GM19468 (cell line): Measurements from ENCODE around the gene LAMA4.

Experiments used
- ATAC-seq: cut with Tn5 transposase; IDR thresholded peaks from one replicate; pipeline ENCODE4 v1.9.1; 2021; ENCODE audit warnings: mild to moderate bottlenecking, moderate library complexity, moderate number of reproducible peaks; ENCODE audit not compliant: unreplicated experiment; ENCODE audit errors: extremely low read depth

Gene LAMA4

DNA sequence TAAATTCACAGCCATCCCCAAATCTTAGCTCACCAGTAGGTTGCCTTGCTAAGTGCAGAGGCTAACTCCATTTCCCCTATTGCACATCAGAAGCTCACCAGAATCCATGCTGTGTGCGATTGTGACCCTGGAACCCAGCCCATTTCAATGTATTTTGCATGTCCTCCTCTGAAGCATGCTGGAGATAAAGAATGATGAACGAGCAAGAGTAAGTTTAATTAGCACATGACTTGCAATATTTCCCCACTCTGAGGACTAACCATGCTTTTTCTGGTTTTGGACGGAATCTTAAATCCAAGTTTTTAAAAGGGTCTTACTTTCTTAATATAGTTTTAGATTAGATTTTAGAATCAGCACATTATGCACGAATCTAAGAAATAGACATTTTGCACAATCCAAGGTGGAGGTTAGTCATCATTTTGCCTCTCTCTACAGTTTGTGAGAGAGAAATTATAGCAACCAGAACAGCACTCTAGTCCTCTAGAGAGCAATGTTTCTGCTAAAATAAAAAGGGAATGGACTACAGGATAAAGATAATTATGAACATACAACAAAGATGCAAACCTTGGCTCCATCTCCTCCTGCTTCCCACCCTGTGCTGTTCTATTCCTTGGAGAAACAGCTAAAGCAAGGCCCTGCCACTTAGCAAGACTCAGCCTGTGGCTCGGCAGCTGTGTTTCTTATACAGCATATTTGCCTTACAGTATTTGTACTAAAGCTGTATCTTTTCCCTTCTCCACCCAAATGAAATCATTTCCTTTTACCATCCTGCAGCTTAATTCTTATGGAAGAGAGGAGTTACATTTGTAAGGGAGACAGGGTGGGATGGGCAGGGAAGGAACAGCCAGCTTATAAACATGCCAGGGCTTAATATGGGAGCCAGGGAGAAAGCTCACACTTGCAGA is 24.9 kb upstream of the LAMA4 start:
- no peak for ATAC-seq

DNA sequence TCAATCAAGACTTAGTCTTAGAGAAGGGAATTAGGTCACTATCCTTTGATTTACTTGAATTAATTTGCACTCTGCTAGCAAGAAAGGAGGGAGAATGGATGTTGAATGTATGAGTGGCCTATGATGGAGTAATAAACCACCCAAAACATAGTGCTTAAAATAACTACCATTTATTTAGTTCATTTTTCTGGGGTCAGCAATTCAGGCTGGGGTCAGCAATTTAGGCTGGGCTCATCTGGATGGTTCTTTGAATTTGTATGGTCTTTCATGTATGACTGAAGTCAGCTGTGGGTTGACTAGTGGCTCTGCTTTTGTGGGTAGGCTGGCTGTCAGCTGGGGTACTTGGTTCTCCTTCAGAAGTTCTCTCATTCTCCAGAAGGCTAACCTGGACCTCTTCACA is 21.0 kb upstream of the LAMA4 start:
- ATAC-seq = no peak

DNA sequence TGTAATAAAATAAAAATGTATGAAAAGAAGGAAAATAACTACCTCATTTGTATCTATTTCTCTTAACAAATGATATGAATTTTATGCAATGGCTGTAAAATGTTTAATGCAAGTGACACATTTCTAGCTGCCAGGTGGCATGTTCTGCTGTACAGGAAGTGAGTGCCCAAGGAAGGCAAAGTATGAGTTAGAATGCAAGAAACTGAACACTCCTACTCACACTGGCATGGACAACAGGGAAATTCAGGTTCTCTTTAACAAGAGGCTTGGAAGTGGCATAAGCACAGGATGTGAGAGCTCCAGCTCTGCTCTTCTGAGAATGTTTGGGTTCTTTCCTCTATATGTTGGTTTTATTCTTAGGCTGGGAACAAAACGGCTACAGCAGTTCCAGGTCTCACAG is 20.4 kb upstream of the LAMA4 start:
- no peak for ATAC-seq

DNA sequence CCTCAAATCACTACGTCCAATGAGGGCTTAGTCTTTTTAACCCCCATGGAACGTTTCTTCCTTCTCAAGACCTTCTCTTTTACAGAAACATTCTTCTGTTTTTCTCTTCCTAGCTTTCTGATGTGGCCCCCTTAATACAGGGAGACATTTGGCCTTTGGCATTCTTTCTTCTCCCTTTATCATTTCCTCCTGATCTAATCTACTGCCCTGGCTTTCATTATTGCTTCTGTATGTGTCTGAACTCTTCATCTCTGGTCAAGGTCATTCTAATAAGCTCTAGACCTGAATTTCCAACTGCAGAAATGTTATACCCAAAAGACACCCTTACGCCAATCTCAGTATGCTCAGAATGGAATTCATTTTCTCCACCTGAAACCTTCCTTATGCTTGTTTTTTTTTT is 18.4 kb upstream of the LAMA4 start:
- ATAC-seq = no peak

DNA sequence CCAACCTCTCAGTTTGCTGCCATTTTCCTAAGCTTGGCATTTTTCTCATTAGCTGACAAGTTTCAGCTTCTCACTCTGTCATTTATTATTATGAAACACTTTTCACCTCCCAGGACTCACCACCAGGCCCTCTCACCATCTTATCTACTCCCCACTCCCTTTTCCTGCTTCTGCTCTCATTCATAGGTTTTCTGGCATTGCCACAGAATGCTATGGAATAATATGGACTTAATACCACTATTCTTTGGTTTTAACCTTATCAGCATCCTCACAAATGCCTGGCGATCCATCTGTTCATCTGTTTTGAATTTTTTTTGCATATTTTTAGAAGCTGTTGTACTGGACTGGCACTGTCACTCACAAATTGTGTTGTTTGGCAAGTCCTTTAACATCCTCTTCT is 16.4 kb upstream of the LAMA4 start:
- ATAC-seq = no peak

DNA sequence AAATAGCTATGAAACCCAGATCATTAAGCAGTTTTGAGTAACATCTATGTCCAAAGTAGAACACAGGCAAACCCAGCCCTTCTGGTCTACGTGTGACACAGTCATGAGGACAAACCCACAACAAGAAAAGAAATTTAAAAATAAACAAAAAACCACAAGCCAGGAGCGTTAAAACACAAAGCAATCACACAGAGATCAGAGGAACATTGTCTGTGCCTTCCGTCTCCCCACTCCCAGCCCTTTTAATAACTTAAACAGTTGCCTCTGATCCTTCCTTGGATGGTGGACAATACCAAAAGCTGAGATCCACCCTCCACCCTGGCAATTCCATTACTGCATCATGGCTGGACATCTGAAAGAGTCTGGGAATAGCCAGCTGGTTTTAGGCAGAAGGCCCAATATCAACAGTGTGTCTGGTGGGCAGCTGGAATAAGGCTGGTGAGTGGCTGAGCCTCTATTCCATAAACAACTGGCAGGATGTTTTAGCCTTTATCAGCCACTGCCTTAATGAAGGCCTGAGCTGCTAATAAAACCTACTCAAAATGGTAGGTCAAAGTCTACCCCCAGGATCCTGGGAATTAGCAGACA is 15.7 kb upstream of the LAMA4 start:
- ATAC-seq = no peak

DNA sequence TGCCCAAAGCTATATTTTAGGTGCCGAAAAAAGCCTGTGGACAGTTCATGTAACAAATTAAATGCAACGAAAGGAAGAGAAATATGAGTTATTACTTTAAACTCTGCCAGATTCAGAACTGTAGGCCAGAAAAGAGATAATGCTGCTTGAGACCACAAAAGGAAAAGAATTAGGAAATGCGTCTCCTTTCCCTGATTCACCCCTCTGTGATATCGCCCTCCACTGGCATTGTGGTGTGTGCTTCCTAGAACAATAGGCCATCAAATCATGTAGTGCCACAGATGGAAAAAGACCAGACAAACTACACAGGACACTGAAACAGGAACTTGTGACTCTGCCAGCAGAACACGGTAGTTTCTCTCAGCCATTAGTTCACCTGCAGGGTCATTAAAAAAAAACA is 14.7 kb upstream of the LAMA4 start:
- ATAC-seq = no peak

DNA sequence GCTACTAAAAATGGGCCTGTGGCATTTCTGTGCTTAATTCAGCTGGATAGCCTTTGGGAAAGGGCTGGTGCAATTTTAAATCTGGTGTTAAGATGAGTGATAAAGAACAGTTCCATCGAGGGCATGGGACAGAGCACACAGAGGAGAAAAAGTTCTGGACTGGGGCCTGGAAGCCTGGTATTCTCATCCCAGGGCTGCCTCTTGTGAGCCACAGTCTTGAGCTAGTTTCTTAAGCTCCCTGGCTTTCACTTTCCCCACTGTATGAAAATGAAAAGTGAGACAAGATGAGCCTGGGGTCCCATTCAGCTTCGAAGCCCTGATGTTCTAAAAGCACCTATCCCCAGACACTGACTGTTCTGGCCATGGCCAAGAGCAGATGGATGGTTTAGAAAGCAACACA is 14.3 kb upstream of the LAMA4 start:
- ATAC-seq = no peak

DNA sequence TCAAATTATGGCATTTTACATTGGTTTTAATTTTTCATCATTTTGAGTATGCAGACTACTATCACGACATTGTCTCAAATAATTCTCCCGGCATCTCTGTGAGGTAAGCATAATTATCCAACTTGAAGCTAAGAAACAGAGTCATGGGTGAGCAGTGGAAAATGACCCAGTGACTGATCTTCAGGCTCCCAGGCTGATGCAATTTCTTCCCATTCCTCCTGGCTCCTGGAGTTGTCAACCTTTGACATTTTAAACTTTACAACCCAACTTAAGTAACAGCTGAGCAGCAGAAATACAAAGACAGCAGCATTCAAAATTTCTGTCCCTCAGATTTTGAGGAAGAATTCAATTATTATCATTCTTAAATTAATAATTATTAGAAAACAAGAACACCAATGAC is 13.7 kb upstream of the LAMA4 start:
- no peak for ATAC-seq

DNA sequence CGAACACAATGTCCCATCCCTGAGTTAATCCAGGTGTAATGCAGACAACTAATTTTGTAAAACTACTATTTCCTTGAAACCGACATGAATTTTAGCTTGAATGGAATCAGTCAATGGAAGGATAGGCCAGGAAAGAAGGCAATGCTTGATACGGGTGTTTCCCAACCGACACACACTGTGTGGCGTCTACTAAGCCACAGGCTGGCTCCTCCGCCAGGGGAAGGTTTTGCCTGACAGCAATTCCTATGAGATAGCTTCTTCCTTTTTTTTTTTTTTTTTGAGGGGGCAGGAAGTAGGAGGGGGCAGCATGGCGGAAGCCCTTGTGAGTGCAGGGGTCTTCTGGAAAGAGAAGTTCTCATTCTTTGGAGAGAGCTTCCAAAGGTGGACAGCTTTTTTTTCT is 12.0 kb upstream of the LAMA4 start:
- no peak for ATAC-seq

DNA sequence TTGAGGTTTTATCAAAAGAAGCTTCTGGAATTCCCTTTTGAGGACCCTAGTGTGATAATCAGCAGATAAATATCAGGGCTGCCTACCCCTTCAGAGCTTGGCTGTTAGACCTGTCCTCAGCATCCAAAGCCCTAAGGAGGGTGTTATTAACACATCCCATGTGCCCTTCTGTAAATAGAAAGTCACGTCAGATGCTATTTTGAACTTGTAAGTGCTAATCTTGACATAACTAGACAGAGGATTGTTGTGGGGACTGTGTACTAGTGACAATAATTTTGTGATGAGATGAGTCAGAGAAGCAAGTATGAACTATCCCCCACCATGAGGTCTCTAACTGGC is 4.9 kb upstream of the LAMA4 start:
- no peak for ATAC-seq

DNA sequence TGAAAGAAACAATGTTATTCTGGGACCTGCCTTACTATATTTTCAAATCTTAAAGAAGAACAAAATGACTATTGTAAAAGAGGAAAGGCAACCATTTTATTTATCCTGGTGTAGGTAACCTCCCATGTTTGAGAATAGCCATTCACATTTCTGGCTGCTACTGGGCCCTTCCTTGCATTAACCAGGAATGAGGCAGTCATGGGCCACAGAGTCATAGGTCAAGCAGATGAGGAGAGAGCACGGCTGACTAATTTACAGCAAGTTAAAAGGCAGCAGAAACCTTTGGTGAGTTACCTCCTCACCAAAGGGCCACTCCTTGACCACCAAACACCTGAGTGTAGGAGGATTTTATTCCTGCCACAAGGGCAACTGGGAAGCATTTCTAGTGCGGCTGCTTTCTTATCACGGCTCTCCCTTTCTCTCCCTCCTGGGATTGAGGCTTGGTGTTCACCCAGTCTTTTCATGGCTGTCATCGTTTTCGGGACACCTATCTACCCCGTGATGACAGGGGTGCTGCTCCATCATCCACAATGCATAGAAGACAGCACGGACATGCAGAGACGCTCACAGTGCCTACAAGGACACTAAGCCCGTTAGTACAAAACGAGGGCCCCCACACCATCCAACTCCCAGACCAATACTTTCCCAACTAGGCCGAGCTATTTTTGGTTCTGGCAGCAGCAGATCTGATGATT is 4.4 kb upstream of the LAMA4 start:
- no peak for ATAC-seq

DNA sequence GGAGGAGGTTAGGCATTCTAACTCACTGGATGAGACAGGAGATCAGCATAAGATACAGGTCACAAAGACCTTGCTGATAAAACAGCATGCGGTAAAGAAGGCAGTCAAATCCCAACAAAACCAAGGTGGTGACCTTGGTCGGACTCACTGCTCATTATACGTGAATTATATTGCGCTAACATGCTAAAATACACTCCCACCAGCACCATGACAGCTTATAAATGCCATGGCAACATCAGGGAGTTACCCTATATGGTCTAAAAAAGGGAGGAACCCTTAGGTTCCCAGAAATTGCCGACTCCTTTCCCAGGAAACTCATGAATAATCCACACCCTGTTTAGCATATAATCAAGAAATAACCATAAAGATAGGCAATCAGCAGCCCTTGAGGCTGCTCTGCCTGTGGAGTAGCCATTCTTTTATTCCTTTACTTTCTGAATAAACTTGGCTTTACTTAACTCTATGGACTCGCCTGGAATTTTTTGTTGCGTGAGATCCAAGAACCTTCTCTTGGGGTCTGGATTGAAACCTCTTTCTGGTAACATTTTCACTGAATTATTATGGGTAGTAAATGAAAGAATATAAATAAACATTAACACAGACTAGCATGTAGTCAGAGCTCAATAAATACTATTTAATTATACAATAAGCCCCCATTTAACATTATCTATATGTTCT is 3.0 kb upstream of the LAMA4 start:
- no peak for ATAC-seq

DNA sequence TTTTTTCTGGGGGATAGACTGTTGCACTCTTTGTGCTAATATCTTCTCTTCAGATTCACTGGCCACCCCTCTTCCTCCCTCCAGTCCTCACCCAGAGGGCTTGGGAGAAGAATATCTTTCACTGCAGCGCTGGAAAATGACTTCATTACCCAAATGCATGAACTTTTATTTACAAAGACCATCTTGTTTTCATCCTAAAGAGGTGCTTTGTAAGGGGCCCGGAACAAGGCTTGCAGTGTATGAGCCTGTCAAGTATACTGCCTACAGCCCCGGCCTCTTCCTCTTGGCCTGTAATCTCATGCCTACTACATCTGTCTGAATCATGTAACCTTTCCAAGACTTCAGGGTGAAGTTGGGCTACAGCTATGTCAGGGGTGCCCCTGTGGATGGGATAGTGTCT is 554 bp upstream of the LAMA4 start:
- ATAC-seq = no peak

DNA sequence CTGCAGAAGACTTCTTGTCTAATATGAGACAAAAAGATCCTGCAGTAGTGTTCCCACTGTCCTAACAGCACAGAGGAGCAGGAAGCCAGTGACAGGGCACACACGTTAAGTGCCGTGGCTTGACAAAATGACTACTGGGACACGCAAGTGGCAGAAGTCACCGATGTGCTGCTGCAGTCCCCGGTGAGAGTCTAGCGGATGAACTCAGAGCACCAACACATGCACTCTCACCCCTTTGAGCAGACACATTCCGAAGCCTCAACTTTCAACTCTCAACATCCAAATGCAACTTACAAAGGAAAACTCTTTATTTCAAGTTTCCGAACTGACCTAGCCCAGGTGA is 898 bp downstream of the LAMA4 start:
- no peak for ATAC-seq

DNA sequence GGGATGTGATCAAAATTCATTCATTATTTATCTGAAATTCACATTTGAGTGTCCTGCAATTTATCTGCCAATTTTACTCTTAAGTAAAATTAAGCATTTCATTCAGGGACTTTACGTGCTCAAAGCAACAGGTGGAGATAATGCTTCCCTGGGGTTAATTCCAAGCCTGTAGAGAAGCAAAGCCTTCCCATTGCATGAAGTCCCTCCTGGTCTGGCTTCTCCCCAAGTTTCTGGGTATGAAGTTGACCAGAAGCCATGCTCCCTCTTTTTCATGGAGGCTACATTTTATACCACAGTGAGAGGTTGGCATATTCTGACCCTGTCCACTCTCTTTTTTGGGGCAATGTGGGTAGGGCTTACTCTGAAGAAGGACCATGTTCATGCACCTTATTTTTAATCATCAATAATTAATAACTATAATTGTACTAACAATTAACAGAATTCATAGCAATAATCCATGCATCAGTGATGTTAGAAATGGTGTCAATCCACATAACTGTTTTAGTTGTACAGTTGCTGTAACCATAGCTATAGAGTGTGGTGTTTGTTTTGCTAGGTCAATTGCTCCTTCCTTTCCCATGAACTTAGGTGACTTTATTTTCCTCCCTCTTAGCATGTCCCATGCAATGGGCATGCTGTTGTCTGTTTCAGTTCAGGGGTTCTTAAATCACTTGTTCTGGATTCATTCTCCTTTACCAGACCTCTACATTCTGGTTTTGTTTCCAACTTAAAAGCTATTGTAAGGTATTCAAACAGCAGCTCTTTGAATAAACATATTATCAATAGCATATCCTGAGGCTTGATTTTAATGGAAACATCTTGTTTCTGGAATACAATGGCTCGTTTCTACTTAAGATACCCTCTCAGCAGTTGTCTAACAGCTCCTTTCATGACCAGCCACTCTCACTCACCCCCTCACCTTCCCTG is 1.5 kb downstream of the LAMA4 start:
- ATAC-seq = no peak

DNA sequence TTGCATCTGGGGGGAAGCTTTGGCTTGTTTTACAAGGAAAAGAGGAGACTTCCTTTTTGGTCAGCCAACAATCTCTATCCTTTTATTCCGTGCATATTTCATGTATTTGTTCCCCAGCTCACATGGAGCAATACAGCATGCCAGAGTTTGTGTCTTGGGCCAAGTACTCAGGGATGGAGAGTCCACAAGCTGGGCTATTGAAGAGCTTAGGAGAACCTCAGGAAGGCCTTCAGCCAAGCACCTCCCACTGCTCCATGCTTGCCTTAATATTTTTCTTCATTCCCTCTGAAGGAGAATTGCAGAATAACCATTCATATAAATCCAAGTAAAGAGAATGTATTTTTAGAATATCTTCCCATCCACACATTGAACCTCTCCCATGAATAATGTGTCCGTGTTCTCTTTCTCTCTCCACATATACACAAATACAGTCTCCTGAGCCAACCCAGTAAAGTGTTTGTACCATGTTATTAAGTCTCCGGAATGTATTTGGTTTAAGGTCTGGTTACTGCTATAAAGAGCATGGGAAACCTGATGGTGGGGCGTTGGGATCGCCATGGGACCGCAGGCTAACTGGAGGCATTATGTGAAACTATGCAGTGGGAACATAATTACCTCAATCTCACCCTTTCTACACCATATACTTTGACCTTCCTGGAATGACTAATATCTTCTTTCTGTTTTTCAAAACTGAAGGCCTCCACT is 3.0 kb downstream of the LAMA4 start:
- ATAC-seq = no peak

DNA sequence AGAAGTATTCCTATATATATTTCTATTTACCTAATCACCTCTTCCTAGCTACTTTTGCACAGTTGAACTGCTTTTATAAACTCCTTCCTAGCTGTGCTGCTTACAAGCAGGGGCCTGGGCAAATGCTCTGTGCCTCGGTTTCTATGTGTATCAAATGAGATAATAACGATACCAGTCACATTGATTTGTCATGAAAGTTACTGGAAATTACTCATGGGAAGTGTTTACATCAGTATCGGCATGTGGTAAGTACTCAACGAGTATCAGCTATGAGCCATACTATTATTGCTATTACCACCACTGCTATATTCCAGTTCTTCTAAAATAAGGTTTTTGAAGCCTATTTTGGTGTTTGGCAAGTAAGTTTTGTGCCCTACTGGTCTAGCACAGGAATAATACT is 4.9 kb downstream of the LAMA4 start:
- no peak for ATAC-seq

DNA sequence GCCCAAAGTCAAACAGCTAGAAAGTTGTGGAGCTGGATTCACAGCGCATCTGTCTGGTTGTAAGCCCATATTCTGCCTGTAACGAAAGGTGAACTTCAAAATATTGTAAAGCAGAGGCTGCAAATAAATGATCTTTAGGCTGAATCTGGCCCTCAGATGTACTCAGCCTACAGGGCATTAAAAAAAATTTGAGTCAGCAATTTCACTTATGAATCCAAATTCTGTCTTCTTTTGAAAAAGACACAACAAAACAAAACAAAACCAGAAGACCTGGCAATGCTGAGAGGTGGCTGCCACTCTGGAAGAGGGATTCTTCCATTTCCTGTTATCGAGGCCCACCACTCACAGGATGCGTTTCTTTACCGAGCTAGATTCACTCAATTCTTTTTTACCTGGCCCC is 7.1 kb downstream of the LAMA4 start:
- ATAC-seq = no peak
